ENCODE data around the gene SLC6A6.

- no peak for TF ChIP-seq CTCF (IDR thresholded peaks at IDR 0.05)
- no peak for TF ChIP-seq POLR2A (IDR thresholded peaks at IDR 0.05)
Observed at GRCh38 chr3:14362890-14363289, 39.5 kb upstream of the SLC6A6 start.

All from esophagus squamous epithelium (tissue), 4 donors.